OCI-LY3 (cell line): ENCODE measurements around the gene NEIL3.

Experiments used
- H2AFZ ChIP-seq: fragments of 200-600, 300-600 bp; shearing (Covaris generic); 2 replicates; pipeline ENCODE4 v1.6.0; 2014; ENCODE audit warnings: antibody characterized with exemption, low read depth, low read length
- H3K27ac ChIP-seq: fragments of 200-600, 300-600 bp; sonication (generic); 2 replicates; pipeline ENCODE4 v1.5.1; 2014; ENCODE audit warnings: mild to moderate bottlenecking, low read length, moderate library complexity, mixed read lengths
- H3K27me3 ChIP-seq: fragments of 200-600, 300-600 bp; sonication (generic); 2 replicates; pipeline ENCODE4 v1.6.1; 2014; ENCODE audit warnings: low read depth, low read length, mixed read lengths
- H3K36me3 ChIP-seq: fragments of 200-600, 300-600 bp; sonication (generic); replicated peaks from 2 replicates; pipeline ENCODE3; 2014; ENCODE audit warnings: low read depth, low read length, mixed read lengths
- H3K4me1 ChIP-seq: fragments of 300-600, 200-600 bp; sonication (generic); 2 replicates; pipeline ENCODE4 v1.6.1; 2014; ENCODE audit warnings: low read length, mixed read lengths
- H3K4me2 ChIP-seq: fragments of 200-600, 300-600 bp; sonication (generic); 2 replicates; pipeline ENCODE4 v1.6.1; 2014; ENCODE audit warnings: low read length, mixed read lengths
- H3K4me3 ChIP-seq: fragments of 300-600, 200-600 bp; sonication (generic); 2 replicates; pipeline ENCODE4 v1.5.1; 2014; ENCODE audit warnings: antibody characterized with exemption, mild to moderate bottlenecking, low read length, moderate library complexity
- H3K79me2 ChIP-seq: fragments of 300-600, 200-600 bp; shearing (Covaris generic); 2 replicates; pipeline ENCODE4 v1.6.1; 2014; ENCODE audit warnings: mild to moderate bottlenecking, low read length, mixed read lengths
- H3K9ac ChIP-seq: fragments of 300-600, 200-600 bp; shearing (Covaris generic); 2 replicates; pipeline ENCODE4 v1.6.0; 2014; ENCODE audit warnings: mild to moderate bottlenecking, low read length, moderate library complexity
- H3K9me3 ChIP-seq: fragments of 200-600, 300-600 bp; shearing (Covaris generic); 2 replicates; pipeline ENCODE4 v1.6.1; 2014; ENCODE audit warnings: low read length, mixed read lengths; ENCODE audit not compliant: insufficient read depth
- H4K20me1 ChIP-seq: fragments of 200-600, 300-600 bp; sonication (generic); 2 replicates; pipeline ENCODE4 v1.6.1; 2016; ENCODE audit warnings: low read length, mixed read lengths; ENCODE audit not compliant: insufficient read depth
- CTCF ChIP-seq: fragments of 200-600, 300-600 bp; sonication (generic); IDR thresholded peaks from 2 replicates; pipeline ENCODE4 v1.5.1; 2014; ENCODE audit warnings: antibody characterized with exemption, low read length, low read depth
- EZH2phosphoT487 ChIP-seq: fragments of 200-600 bp; shearing (Covaris generic); IDR thresholded peaks from 2 replicates; pipeline ENCODE4 v1.6.1; 2018; ENCODE audit warnings: antibody characterized with exemption, mixed run types, low read depth

NEIL3 gene

GRCh38 chr4:177285953-177286352 lies 23.7 kb upstream of the NEIL3 start:
- Histone ChIP-seq H2AFZ (no peak overlapping the region), H3K9ac (no peak overlapping the region), H3K36me3 (no peaks in the 10 kb centered on the region), H4K20me1 (no peaks in the 10 kb centered on the region), H3K9me3 (no peaks in the 10 kb centered on the region), H3K4me2 (no peak overlapping the region), H3K4me1 (no peaks in the 10 kb centered on the region), H3K27me3 (no peaks in the 10 kb centered on the region), H3K79me2 (no peaks in the 10 kb centered on the region), H3K4me3 (no peak overlapping the region), H3K27ac (no peak overlapping the region)
- TF ChIP-seq CTCF = no peak
- TF ChIP-seq EZH2phosphoT487 = no peak

- Histone ChIP-seq H3K9me3 (no peaks in the 10 kb centered on the region), H3K4me2 (no peak overlapping the region), H3K27ac (no peak overlapping the region), H4K20me1 (no peaks in the 10 kb centered on the region), H3K4me1 (no peaks in the 10 kb centered on the region), H3K4me3 (no peak overlapping the region), H3K36me3 (no peaks in the 10 kb centered on the region), H2AFZ (no peak overlapping the region), H3K79me2 (no peaks in the 10 kb centered on the region), H3K9ac (no peak overlapping the region), H3K27me3 (no peaks in the 10 kb centered on the region)
- TF ChIP-seq EZH2phosphoT487 = no peak
- no peak for TF ChIP-seq CTCF
Measured at GRCh38 chr4:177287255-177287654, 22.4 kb upstream of the NEIL3 start.

- no peak overlapping the region for H2AFZ ChIP-seq
- no peaks in the 10 kb centered on the region for H4K20me1 ChIP-seq
- no peak overlapping the region for H3K9ac ChIP-seq
- H3K79me2 ChIP-seq = no peaks in the 10 kb centered on the region
- TF ChIP-seq EZH2phosphoT487 (no peak), CTCF (no peak)
- no peak overlapping the region for H3K4me3 ChIP-seq
- H3K9me3 ChIP-seq = no peaks in the 10 kb centered on the region
- no peaks in the 10 kb centered on the region for H3K27me3 ChIP-seq
- no peaks in the 10 kb centered on the region for H3K36me3 ChIP-seq
- H3K4me1 ChIP-seq = 0 out of 2 replicates have a peak, but pooled peaks cover 3% of the 10 kb centered on the region
- H3K4me2 ChIP-seq = no peak overlapping the region
- no peak overlapping the region for H3K27ac ChIP-seq
Measured at GRCh38 chr4:177288335-177288734, 21.3 kb upstream of the NEIL3 start.

- H3K27me3 ChIP-seq = no peaks in the 10 kb centered on the region
- H2AFZ ChIP-seq = no peak overlapping the region
- peaks cover 6% of the 10 kb centered on the region; the same call in 1 of the 2 replicates for H3K4me1 ChIP-seq
- H3K4me2 ChIP-seq = no peak overlapping the region
- no peak overlapping the region for H3K4me3 ChIP-seq
- H4K20me1 ChIP-seq = no peaks in the 10 kb centered on the region
- H3K27ac ChIP-seq = no peak overlapping the region
- H3K36me3 ChIP-seq = no peaks in the 10 kb centered on the region
- TF ChIP-seq EZH2phosphoT487 = no peak
- TF ChIP-seq CTCF = no peak
- H3K79me2 ChIP-seq = no peaks in the 10 kb centered on the region
- no peaks in the 10 kb centered on the region for H3K9me3 ChIP-seq
- no peak overlapping the region for H3K9ac ChIP-seq
Measured at GRCh38 chr4:177290780-177291179, 18.9 kb upstream of the NEIL3 start.
